K562 (cell line): ENCODE data around the gene MYO3A. TPM values are rescaled to one million over a fixed set of nuclear protein-coding genes. Genes with fewer than 3 reads are reported as not detected.

Experiments used
- ATAC-seq: fragments of 200-7000 bp; cut with Tn5 transposase; 3 replicates; pipeline ENCODE4 v1.9.1; 2020; ENCODE audit warnings: moderate library complexity
- BruUV-seq: library from RNA; stranded (reverse); fragments of 400-500 nt; replicated peaks from 2 replicates; lab custom pipeline; 2021; lab: Mats Ljungman, UMichigan
- CTCF ChIA-PET: fragments of 300-600 bp; formaldehyde crosslinking; extraction: SDS; loops from one replicate; lab custom pipeline; 2021; ENCODE audit warnings: low intra/inter-chr PET ratio; lab: Yijun Ruan, JAX
- POLR2A ChIA-PET: fragments of 300-600, 350-650 bp; sonication (Branson Sonifier 250); formaldehyde crosslinking; extraction: SDS; loops from one replicate; lab custom pipeline; 2021; ENCODE audit warnings: antibody characterized with exemption, inconsistent platforms; lab: Yijun Ruan, JAX
- DNase-seq, 4 experiments: peaks; one replicate each; pipeline versions ENCODE4 v3.0.0 to v3.0.0-alpha.2; 2011 to 2018; ENCODE audit warnings: low spot score in 3 of 4, mixed read lengths in 3 of 4; ENCODE audit errors: extremely low read depth in 1 of 4
- FAIRE-seq: peaks from 2 replicates; lab custom pipeline; 2011; peaks lifted over from hg19 to GRCh38; lab: Jason Lieb, UNC
- H2AFZ ChIP-seq: 2 replicates; pipeline ENCODE4 v1.6.0; 2011; ENCODE audit warnings: low read depth, low read length, control low read depth, inconsistent platforms
- H3K27ac ChIP-seq: fragments of 200-600 bp; 3 replicates; pipeline ENCODE4 v1.8.0; 2011; ENCODE audit warnings: low read depth, mild to moderate bottlenecking, control low read depth, inconsistent platforms, low read length, moderate library complexity, mixed read lengths; ENCODE audit errors: extremely low read depth
- H3K27me3 ChIP-seq, 2 experiments: fragments of 300-600 bp in 1 of 2; 2 replicates in 1 of 2; 3 replicates in 1 of 2; pipeline versions ENCODE4 v1.6.0 to v1.8.0; 2011; ENCODE audit warnings: inconsistent platforms in 2 of 2, low read length in 2 of 2, mild to moderate bottlenecking in 1 of 2, mixed read lengths in 1 of 2, moderate library complexity in 1 of 2; ENCODE audit not compliant: control insufficient read depth in 2 of 2, insufficient read depth in 2 of 2
- H3K36me3 ChIP-seq: fragments of 300-600 bp; 3 replicates; pipeline ENCODE4 v1.8.0; 2011; ENCODE audit warnings: mild to moderate bottlenecking, low read length, inconsistent platforms; ENCODE audit not compliant: control insufficient read depth, insufficient read depth
- H3K4me1 ChIP-seq, 2 experiments: fragments of 200-600 bp in 1 of 2; replicated peaks in 1 of 2; 2 replicates in 1 of 2; 3 replicates in 1 of 2; pipeline versions ENCODE4 v1.5.1 to v1.8.0; 2011; ENCODE audit warnings: inconsistent platforms in 2 of 2, low read length in 2 of 2, mild to moderate bottlenecking in 1 of 2, mixed read lengths in 1 of 2, moderate library complexity in 1 of 2; ENCODE audit not compliant: control insufficient read depth in 2 of 2, insufficient read depth in 2 of 2
- H3K4me2 ChIP-seq: 2 replicates; pipeline ENCODE4 v1.6.1; 2011; ENCODE audit warnings: low read length, control low read depth, inconsistent platforms, mixed read lengths; ENCODE audit not compliant: insufficient read depth
- H3K4me3 ChIP-seq: fragments of 200-600 bp; sonication (generic), shearing (Covaris generic); 2 replicates; pipeline ENCODE4 v1.5.1; 2016; ENCODE audit warnings: control low read depth, inconsistent platforms
- H3K79me2 ChIP-seq: fragments of 200-600 bp; 3 replicates; pipeline ENCODE4 v1.8.0; 2011; ENCODE audit warnings: low read length, inconsistent platforms; ENCODE audit not compliant: control insufficient read depth, insufficient read depth
- H3K9ac ChIP-seq, 2 experiments: 2 replicates each; pipeline versions ENCODE4 v1.6.0 to v1.6.1; 2011; ENCODE audit warnings: low read depth in 2 of 2, low read length in 2 of 2, control low read depth in 1 of 2, inconsistent platforms in 1 of 2, mild to moderate bottlenecking in 1 of 2, mixed read lengths in 1 of 2; ENCODE audit not compliant: insufficient read depth in 1 of 2
- H3K9me1 ChIP-seq: one replicate; pipeline ENCODE4 v1.6.0; 2011; ENCODE audit warnings: inconsistent platforms, mild to moderate bottlenecking, low read length, moderate library complexity; ENCODE audit not compliant: control insufficient read depth, insufficient read depth
- H3K9me3 ChIP-seq: replicated peaks from 2 replicates; pipeline ENCODE4 v1.5.1; 2011; ENCODE audit warnings: low read depth, low read length, inconsistent platforms; ENCODE audit not compliant: control insufficient read depth, insufficient read depth
- H4K20me1 ChIP-seq: replicated peaks from 2 replicates; pipeline ENCODE4 v1.6.1; 2011; ENCODE audit warnings: low read length, inconsistent platforms, mixed read lengths; ENCODE audit not compliant: control insufficient read depth, insufficient read depth
- ARID1B ChIP-seq: fragments of 450-650 bp; IDR thresholded peaks from 2 replicates; pipeline ENCODE4 v1.6.1; 2016; ENCODE audit warnings: antibody characterized with exemption, mild to moderate bottlenecking, inconsistent platforms
- BRD9 ChIP-seq: fragments of 450-650 bp; IDR thresholded peaks from 2 replicates; pipeline ENCODE4 v1.6.1; 2018; ENCODE audit warnings: low read depth; ENCODE audit not compliant: partially characterized antibody
- CREB3L1 ChIP-seq: fragments of 450-650 bp; IDR thresholded peaks from 2 replicates; pipeline ENCODE4 v1.6.1; 2014; ENCODE audit warnings: low read depth, mild to moderate bottlenecking, moderate library complexity, borderline replicate concordance
- ETS1 ChIP-seq: conservative IDR thresholded peaks from 2 replicates; pipeline ENCODE4 v1.6.1; 2011; ENCODE audit warnings: low read depth, mild to moderate bottlenecking, low read length; ENCODE audit not compliant: control insufficient read depth
- FUS ChIP-seq: fragments of 200-400 bp; formaldehyde crosslinking; optimal IDR thresholded peaks from 2 replicates; pipeline ENCODE3; 2017; ENCODE audit warnings: low read depth, low read length
- HDAC1 ChIP-seq, 2 experiments: fragments of 450-650 bp; IDR thresholded peaks; 2 replicates each; pipeline ENCODE4 v1.6.1; 2016 to 2017; ENCODE audit warnings: inconsistent platforms in 1 of 2, mild to moderate bottlenecking in 1 of 2, moderate library complexity in 1 of 2
- IRF1 ChIP-seq: sonication (generic); formaldehyde crosslinking; IDR thresholded peaks from 2 replicates; pipeline ENCODE4 v1.8.0; 2022; ENCODE audit warnings: missing genetic modification reagents, mild to moderate bottlenecking, borderline replicate concordance
- KAT7 ChIP-seq: sonication (generic); formaldehyde crosslinking; IDR thresholded peaks from 2 replicates; pipeline ENCODE4 v1.8.0; 2022; ENCODE audit warnings: missing genetic modification reagents, mild to moderate bottlenecking, borderline replicate concordance
- NR3C1 ChIP-seq: sonication (generic); formaldehyde crosslinking; IDR thresholded peaks from 2 replicates; pipeline ENCODE4 v1.8.1; 2022; ENCODE audit warnings: missing genetic modification reagents
- RHOXF2B ChIP-seq: fragments of 250-450 bp; sonication (Bioruptor Pico); conservative IDR thresholded peaks from 2 replicates; pipeline ENCODE4 v1.5.1; 2021
- ZC3H11A ChIP-seq: IDR thresholded peaks from 2 replicates; pipeline ENCODE4 v1.6.1; 2012; ENCODE audit warnings: low read depth, low read length, improper control_type of control experiment
- ZNF23 ChIP-seq: fragments of 250-450 bp; sonication (Bioruptor Pico); IDR thresholded peaks from 2 replicates; pipeline ENCODE4 v1.4.0; 2020; ENCODE audit warnings: mild to moderate bottlenecking
- WGBS: fragments of 100-300 bp; shearing (Covaris generic); methylation state at CpG from one replicate; pipeline ENCODE4 v1.1.6; 2016; ENCODE audit warnings: low coverage, mixed read lengths; ENCODE audit not compliant: insufficient coverage; ENCODE audit errors: missing lambda C conversion rate; 5-methylcytosine and 5-hydroxymethylcytosine counted together
- in situ Hi-C: fragments of 300-500 bp; cut with MboI; formaldehyde crosslinking; loops from 4 replicates; pipeline ENCODE4 v1.15.0; 2018; ENCODE audit warnings: inconsistent platforms, mixed read lengths
- intact Hi-C: fragments of 100-400 bp; cut with micrococcal nuclease; formaldehyde crosslinking; loops from 2 replicates; pipeline ENCODE4 v1.14.2; 2022
- polyA plus RNA-seq, 8 experiments: library from polyadenylated mRNA; depleted of rRNA in 4 of 8; stranded (reverse) in 5 of 8; unstranded in 3 of 8; fragments of >200 nt; fragmentation: Nextera tagmentation in 2 of 8; fragmentation: Illumina TruSeq in 1 of 8; extraction: Ambion mirVana in 2 of 8; extraction: Trizol in 1 of 8; gene quantifications; 2 replicates each; pipeline versions ENCODE4 v1.2.1 to v1.2.3, GENCODE V29; 2011 to 2014; ENCODE audit warnings: inconsistent platforms in 1 of 8, missing spikeins in 1 of 8
- total RNA-seq, 7 experiments: library from RNA; depleted of rRNA in 6 of 7; stranded (reverse); fragments of >200 nt in 6 of 7; fragmentation: Illumina TruSeq in 2 of 7; extraction: Trizol in 2 of 7; gene quantifications; 2 replicates each; pipeline versions ENCODE4 v1.2.1 to v1.2.3, GENCODE V29; 2011 to 2021; ENCODE audit warnings: low replicate concordance in 1 of 7
- TF ChIP-seq, protein P1 (sequence below): fragments of 450-650 bp; formaldehyde crosslinking; IDR thresholded peaks from 2 replicates; pipeline ENCODE4 v1.4.0; 2022; ENCODE audit warnings: missing genetic modification characterization

The MYO3A gene
- total and polyA plus RNA-seq, 9 of the 15 experiments (the other 6 are each of a cell fraction or from before 2014, with no cell fraction given) = not detected

GRCh38 chr10:25978771-25979170 lies 44.7 kb downstream of the MYO3A start:
- Histone ChIP-seq H3K36me3 (no peaks in the 10 kb centered on the region), H3K4me1 (no peaks in the 10 kb centered on the region), H3K9me1 (no peaks in the 10 kb centered on the region), H2AFZ (no peak overlapping the region), H3K27me3 (no peaks in the 10 kb centered on the region), H3K9ac (no peak overlapping the region), H3K4me3 (no peak overlapping the region), H3K4me2 (no peak overlapping the region), H3K9me3 (no peaks in the 10 kb centered on the region), H3K27ac (no peak overlapping the region), H4K20me1 (no peaks in the 10 kb centered on the region), H3K79me2 (no peaks in the 10 kb centered on the region)
- in situ Hi-C loops (no loop called here), intact Hi-C loops (no loop called here)
- DNase-seq (no peak), ATAC-seq (no peak), FAIRE-seq (no peak)
- WGBS = 0% methylated on average over 1 of the region's 1 CpG
- POLR2A ChIA-PET = no interaction called here
- no TSS peak for BruUV-seq
- CTCF ChIA-PET = no interaction called here
- TF ChIP-seq ZC3H11A = no peak
- no peak for TF ChIP-seq HDAC1 (IDR thresholded peaks at IDR 0.05)
- TF ChIP-seq, protein P1, sequence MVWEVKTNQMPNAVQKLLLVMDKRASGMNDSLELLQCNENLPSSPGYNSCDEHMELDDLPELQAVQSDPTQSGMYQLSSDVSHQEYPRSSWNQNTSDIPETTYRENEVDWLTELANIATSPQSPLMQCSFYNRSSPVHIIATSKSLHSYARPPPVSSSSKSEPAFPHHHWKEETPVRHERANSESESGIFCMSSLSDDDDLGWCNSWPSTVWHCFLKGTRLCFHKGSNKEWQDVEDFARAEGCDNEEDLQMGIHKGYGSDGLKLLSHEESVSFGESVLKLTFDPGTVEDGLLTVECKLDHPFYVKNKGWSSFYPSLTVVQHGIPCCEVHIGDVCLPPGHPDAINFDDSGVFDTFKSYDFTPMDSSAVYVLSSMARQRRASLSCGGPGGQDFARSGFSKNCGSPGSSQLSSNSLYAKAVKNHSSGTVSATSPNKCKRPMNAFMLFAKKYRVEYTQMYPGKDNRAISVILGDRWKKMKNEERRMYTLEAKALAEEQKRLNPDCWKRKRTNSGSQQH (CRISPR knock-in tag) = no peak
- no peak for TF ChIP-seq KAT7 (CRISPR knock-in tag)
- TF ChIP-seq IRF1 (CRISPR knock-in tag) = no peak
- no peak for TF ChIP-seq CREB3L1
- no peak for TF ChIP-seq RHOXF2B
- TF ChIP-seq ZNF23 (CRISPR knock-in tag) = no peak
- TF ChIP-seq FUS = no peak
- TF ChIP-seq NR3C1 (CRISPR knock-in tag) = no peak
- TF ChIP-seq BRD9 = no peak
- TF ChIP-seq ETS1 = no peak
- TF ChIP-seq ARID1B = no peak
